NCI-H2107 (cell line): ENCODE measurements around the gene COQ9.
"Not testable (repeated sequence)": the region's sequence is repeated elsewhere in the genome, so short reads cannot be mapped to it uniquely, and the experiment has no call there.

Source experiments
- DNase-seq: peaks from one replicate; lab custom pipeline; 2025; lab: John Stamatoyannopoulos, UW

COQ9 gene

GRCh38 chr16:57485916-57486857 lies 38.9 kb downstream of the COQ9 start, which contains the start of gene DOK4:
DOK4 (minus strand) TSS chr16:57486493; CDS start chr16:57479507, 6,986 bp downstream.
- peak; percentile 60 for DNase-seq

- DNase-seq = no peak
Measured at GRCh38 chr16:57486858-57487834, 39.9 kb downstream of the COQ9 start.

- DNase-seq = no peak
Measured at GRCh38 chr16:57489229-57489628, 42.0 kb downstream of the COQ9 start.

- DNase-seq = no peak
Measured at GRCh38 chr16:57493767-57494166, 46.5 kb downstream of the COQ9 start.

- no peak for DNase-seq
Measured at GRCh38 chr16:57497121-57497520, 49.8 kb downstream of the COQ9 start.

GRCh38 chr16:57498031-57498430 lies 50.8 kb downstream of the COQ9 start:
- DNase-seq = no peak

GRCh38 chr16:57499941-57500340 lies 52.7 kb downstream of the COQ9 start:
- not testable (repeated sequence) for DNase-seq

GRCh38 chr16:57500578-57501111 lies 53.4 kb downstream of the COQ9 start:
- DNase-seq = no peak

GRCh38 chr16:57501492-57501891 lies 54.2 kb downstream of the COQ9 start:
- no peak for DNase-seq

GRCh38 chr16:57502048-57502775 lies 54.9 kb downstream of the COQ9 start:
- no peak for DNase-seq

GRCh38 chr16:57503366-57503765 lies 56.1 kb downstream of the COQ9 start:
- peak; percentile 70 for DNase-seq

GRCh38 chr16:57504001-57504400 lies 56.7 kb downstream of the COQ9 start:
- DNase-seq = no peak

GRCh38 chr16:57504491-57504890 lies 57.2 kb downstream of the COQ9 start:
- no peak for DNase-seq

GRCh38 chr16:57505169-57505568 lies 57.9 kb downstream of the COQ9 start:
- no peak for DNase-seq

GRCh38 chr16:57507136-57508034 lies 60.1 kb downstream of the COQ9 start:
- no peak for DNase-seq

GRCh38 chr16:57508035-57508425 lies 60.8 kb downstream of the COQ9 start:
- DNase-seq = no peak

GRCh38 chr16:57509231-57509923 lies 62.1 kb downstream of the COQ9 start:
- no peak for DNase-seq

- DNase-seq = no peak
Measured at GRCh38 chr16:57510016-57510871, 63.0 kb downstream of the COQ9 start.
